GM23338 (cell line): ENCODE results near the gene MALRD1. TPM values are rescaled to one million over a fixed set of nuclear protein-coding genes. Genes with fewer than 3 reads are reported as not detected.

Experiments used
- ATAC-seq: fragments of 200-7000 bp; cut with Tn5 transposase; 3 replicates; pipeline ENCODE4 v1.9.1; 2020
- DNase-seq: peaks from one replicate; pipeline ENCODE4 v3.0.0-alpha.2; 2015; ENCODE audit warnings: low spot score
- H2AFZ ChIP-seq: fragments of 200-600 bp; sonication (generic); 2 replicates; pipeline ENCODE4 v1.8.0; 2016; ENCODE audit warnings: antibody characterized with exemption, mild to moderate bottlenecking, moderate library complexity
- H3F3A ChIP-seq: fragments of 200-600 bp; sonication (generic); replicated peaks from 2 replicates; pipeline ENCODE4 v1.8.0; 2017; ENCODE audit warnings: antibody characterized with exemption, mixed run types, low read depth
- H3K27ac ChIP-seq: fragments of 200-600 bp; sonication (generic); 2 replicates; pipeline ENCODE4 v1.6.1; 2016; ENCODE audit warnings: low read depth
- H3K27me3 ChIP-seq: fragments of 200-600 bp; sonication (generic); 2 replicates; pipeline ENCODE4 v1.8.0; 2016; ENCODE audit warnings: mild to moderate bottlenecking, mixed run types, moderate library complexity; ENCODE audit not compliant: insufficient read depth
- H3K36me3 ChIP-seq: fragments of 200-600 bp; sonication (generic); 2 replicates; pipeline ENCODE4 v1.8.0; 2016; ENCODE audit warnings: mild to moderate bottlenecking; ENCODE audit not compliant: insufficient read depth
- H3K4me1 ChIP-seq: fragments of 200-600 bp; sonication (generic); 2 replicates; pipeline ENCODE4 v1.8.0; 2016; ENCODE audit warnings: mild to moderate bottlenecking, moderate library complexity; ENCODE audit not compliant: insufficient read depth
- H3K4me2 ChIP-seq: fragments of 200-600 bp; sonication (generic); 2 replicates; pipeline ENCODE4 v1.7.1; 2017; ENCODE audit warnings: mixed run types
- H3K4me3 ChIP-seq: fragments of 200-600 bp; sonication (generic); 2 replicates; pipeline ENCODE4 v1.6.1; 2016; ENCODE audit warnings: mixed run types
- H3K79me2 ChIP-seq: fragments of 200-600 bp; sonication (generic); replicated peaks from 2 replicates; pipeline ENCODE4 v1.8.0; 2017; ENCODE audit warnings: mild to moderate bottlenecking; ENCODE audit not compliant: insufficient read depth
- H3K9me2 ChIP-seq: fragments of 200-600 bp; sonication (generic); 2 replicates; pipeline ENCODE4 v1.8.0; 2017; ENCODE audit not compliant: insufficient read depth
- H4K20me1 ChIP-seq: fragments of 200-600 bp; sonication (generic); replicated peaks from 2 replicates; pipeline ENCODE4 v1.8.0; 2017; ENCODE audit warnings: mild to moderate bottlenecking; ENCODE audit not compliant: insufficient read depth
- H3K27ac Mint-ChIP-seq: 2 replicates; pipeline ENCODE4 v1.8.0; 2020; ENCODE audit warnings: inconsistent platforms, mild to moderate bottlenecking, moderate library complexity, mixed read lengths
- H3K27me3 Mint-ChIP-seq: 3 replicates; pipeline ENCODE4 v1.8.0; 2022; ENCODE audit warnings: low read depth, mild to moderate bottlenecking, moderate library complexity, mixed read lengths, inconsistent platforms; ENCODE audit not compliant: insufficient read depth, poor library complexity
- H3K36me3 Mint-ChIP-seq: 3 replicates; pipeline ENCODE4 v1.8.0; 2021; ENCODE audit warnings: low read depth, mild to moderate bottlenecking, inconsistent platforms, moderate library complexity, mixed read lengths
- H3K4me1 Mint-ChIP-seq: 3 replicates; pipeline ENCODE4 v1.8.0; 2020; ENCODE audit warnings: mild to moderate bottlenecking, inconsistent platforms, mixed read lengths
- H3K4me3 Mint-ChIP-seq: 3 replicates; pipeline ENCODE4 v1.8.0; 2021; ENCODE audit warnings: moderate library complexity, mild to moderate bottlenecking, inconsistent platforms, mixed read lengths
- H3K9me3 Mint-ChIP-seq: 3 replicates; pipeline ENCODE4 v1.8.0; 2020; ENCODE audit warnings: moderate library complexity, mild to moderate bottlenecking, inconsistent platforms, mixed read lengths
- EZH2 ChIP-seq: fragments of 200-600 bp; sonication (generic); IDR thresholded peaks from one replicate; pipeline ENCODE4 v1.8.0; 2017; ENCODE audit warnings: antibody characterized with exemption, mild to moderate bottlenecking, low read depth; ENCODE audit not compliant: unreplicated experiment
- EZH2phosphoT487 ChIP-seq: fragments of 200-600 bp; sonication (generic); IDR thresholded peaks from one replicate; pipeline ENCODE4 v1.8.1; 2018; ENCODE audit warnings: antibody characterized with exemption; ENCODE audit not compliant: unreplicated experiment
- JUNB ChIP-seq: IDR thresholded peaks from one replicate; pipeline ENCODE4 v1.6.1; 2016; ENCODE audit warnings: antibody characterized with exemption; ENCODE audit not compliant: unreplicated experiment
- NANOG ChIP-seq: IDR thresholded peaks from 2 replicates; pipeline ENCODE4 v1.6.1; 2016; ENCODE audit warnings: antibody characterized with exemption, borderline replicate concordance
- ZNF114 ChIP-seq: fragments of 250-450 bp; sonication (Bioruptor Pico); IDR thresholded peaks from 2 replicates; pipeline ENCODE4 v1.5.0; 2020; ENCODE audit warnings: mild to moderate bottlenecking, moderate library complexity
- ZNF331 ChIP-seq: fragments of 250-450 bp; sonication (Bioruptor Pico); IDR thresholded peaks from 2 replicates; pipeline ENCODE4 v1.5.0; 2020; ENCODE audit warnings: low read depth, mild to moderate bottlenecking, moderate library complexity
- polyA plus RNA-seq: library from polyadenylated mRNA; unstranded; fragments of >200 nt; fragmentation: Nextera tagmentation; extraction: Ambion mirVana; gene quantifications from 2 replicates; pipeline ENCODE4 v1.2.1, GENCODE V29; 2016
- total RNA-seq: library from RNA; depleted of rRNA; stranded (reverse); fragments of >200 nt; shearing (Covaris generic); gene quantifications from 2 replicates; pipeline ENCODE4 v1.2.3, GENCODE V29; 2014
- TF ChIP-seq, protein P1 (sequence below), 2 experiments: fragments of 200-600 bp in 1 of 2; sonication (generic) in 1 of 2; conservative IDR thresholded peaks; 2 replicates each; pipeline versions ENCODE4 v1.5.1 to v1.6.1; 2016 to 2017; ENCODE audit warnings: antibody characterized with exemption in 2 of 2, low read depth in 2 of 2, mild to moderate bottlenecking in 2 of 2, moderate library complexity in 1 of 2
- TF ChIP-seq, protein P2 (sequence below): IDR thresholded peaks from 2 replicates; pipeline ENCODE4 v1.6.1; 2016; ENCODE audit warnings: antibody characterized with exemption
- TF ChIP-seq, protein P3 (sequence below): IDR thresholded peaks from one replicate; pipeline ENCODE4 v1.6.1; 2018; ENCODE audit warnings: antibody characterized with exemption; ENCODE audit not compliant: unreplicated experiment
- TF ChIP-seq, protein P4 (sequence below): fragments of 250-450 bp; sonication (Bioruptor Pico); IDR thresholded peaks from 2 replicates; pipeline ENCODE4 v1.5.0; 2020; ENCODE audit warnings: mild to moderate bottlenecking, moderate library complexity

MALRD1 gene
- total and polyA plus RNA-seq, 2 experiments from 2014 or later: 0.42 to 1.9 TPM

GRCh38 chr10:19728376-19728775 lies 679.8 kb downstream of the MALRD1 start:
- Histone ChIP-seq H3K36me3 (no peaks in the 10 kb centered on the region), H2AFZ (no peak overlapping the region), H3K4me3 (no peak overlapping the region), H3K79me2 (no peaks in the 10 kb centered on the region), H3K27me3 (no peaks in the 10 kb centered on the region), H3F3A (no peaks in the 10 kb centered on the region), H3K9me2 (no peaks in the 10 kb centered on the region), H3K4me2 (no peak overlapping the region), H3K4me1 (no peaks in the 10 kb centered on the region), H3K27ac (no peak overlapping the region), H4K20me1 (no peaks in the 10 kb centered on the region)
- H3K4me3 Mint-ChIP-seq: no peak overlapping the region
- no peaks in the 10 kb centered on the region for H3K4me1 Mint-ChIP-seq
- no peak for ATAC-seq
- H3K27me3 Mint-ChIP-seq: peaks cover 2% of the 10 kb centered on the region
- no peak for DNase-seq
- H3K27ac Mint-ChIP-seq: no peak overlapping the region
- 0 out of 3 replicates have a peak, but pooled peaks cover 3% of the 10 kb centered on the region for H3K9me3 Mint-ChIP-seq
- TF ChIP-seq, protein P1, sequence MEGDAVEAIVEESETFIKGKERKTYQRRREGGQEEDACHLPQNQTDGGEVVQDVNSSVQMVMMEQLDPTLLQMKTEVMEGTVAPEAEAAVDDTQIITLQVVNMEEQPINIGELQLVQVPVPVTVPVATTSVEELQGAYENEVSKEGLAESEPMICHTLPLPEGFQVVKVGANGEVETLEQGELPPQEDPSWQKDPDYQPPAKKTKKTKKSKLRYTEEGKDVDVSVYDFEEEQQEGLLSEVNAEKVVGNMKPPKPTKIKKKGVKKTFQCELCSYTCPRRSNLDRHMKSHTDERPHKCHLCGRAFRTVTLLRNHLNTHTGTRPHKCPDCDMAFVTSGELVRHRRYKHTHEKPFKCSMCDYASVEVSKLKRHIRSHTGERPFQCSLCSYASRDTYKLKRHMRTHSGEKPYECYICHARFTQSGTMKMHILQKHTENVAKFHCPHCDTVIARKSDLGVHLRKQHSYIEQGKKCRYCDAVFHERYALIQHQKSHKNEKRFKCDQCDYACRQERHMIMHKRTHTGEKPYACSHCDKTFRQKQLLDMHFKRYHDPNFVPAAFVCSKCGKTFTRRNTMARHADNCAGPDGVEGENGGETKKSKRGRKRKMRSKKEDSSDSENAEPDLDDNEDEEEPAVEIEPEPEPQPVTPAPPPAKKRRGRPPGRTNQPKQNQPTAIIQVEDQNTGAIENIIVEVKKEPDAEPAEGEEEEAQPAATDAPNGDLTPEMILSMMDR (conservative IDR thresholded peaks at IDR 0.05; ENCODE audit: low read depth in 2 of 2): no peak
- no peak for TF ChIP-seq JUNB
- TF ChIP-seq, protein P2, sequence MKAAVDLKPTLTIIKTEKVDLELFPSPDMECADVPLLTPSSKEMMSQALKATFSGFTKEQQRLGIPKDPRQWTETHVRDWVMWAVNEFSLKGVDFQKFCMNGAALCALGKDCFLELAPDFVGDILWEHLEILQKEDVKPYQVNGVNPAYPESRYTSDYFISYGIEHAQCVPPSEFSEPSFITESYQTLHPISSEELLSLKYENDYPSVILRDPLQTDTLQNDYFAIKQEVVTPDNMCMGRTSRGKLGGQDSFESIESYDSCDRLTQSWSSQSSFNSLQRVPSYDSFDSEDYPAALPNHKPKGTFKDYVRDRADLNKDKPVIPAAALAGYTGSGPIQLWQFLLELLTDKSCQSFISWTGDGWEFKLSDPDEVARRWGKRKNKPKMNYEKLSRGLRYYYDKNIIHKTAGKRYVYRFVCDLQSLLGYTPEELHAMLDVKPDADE: no peak
- TF ChIP-seq ZNF114 (CRISPR knock-in tag): no peak
- TF ChIP-seq, protein P3, sequence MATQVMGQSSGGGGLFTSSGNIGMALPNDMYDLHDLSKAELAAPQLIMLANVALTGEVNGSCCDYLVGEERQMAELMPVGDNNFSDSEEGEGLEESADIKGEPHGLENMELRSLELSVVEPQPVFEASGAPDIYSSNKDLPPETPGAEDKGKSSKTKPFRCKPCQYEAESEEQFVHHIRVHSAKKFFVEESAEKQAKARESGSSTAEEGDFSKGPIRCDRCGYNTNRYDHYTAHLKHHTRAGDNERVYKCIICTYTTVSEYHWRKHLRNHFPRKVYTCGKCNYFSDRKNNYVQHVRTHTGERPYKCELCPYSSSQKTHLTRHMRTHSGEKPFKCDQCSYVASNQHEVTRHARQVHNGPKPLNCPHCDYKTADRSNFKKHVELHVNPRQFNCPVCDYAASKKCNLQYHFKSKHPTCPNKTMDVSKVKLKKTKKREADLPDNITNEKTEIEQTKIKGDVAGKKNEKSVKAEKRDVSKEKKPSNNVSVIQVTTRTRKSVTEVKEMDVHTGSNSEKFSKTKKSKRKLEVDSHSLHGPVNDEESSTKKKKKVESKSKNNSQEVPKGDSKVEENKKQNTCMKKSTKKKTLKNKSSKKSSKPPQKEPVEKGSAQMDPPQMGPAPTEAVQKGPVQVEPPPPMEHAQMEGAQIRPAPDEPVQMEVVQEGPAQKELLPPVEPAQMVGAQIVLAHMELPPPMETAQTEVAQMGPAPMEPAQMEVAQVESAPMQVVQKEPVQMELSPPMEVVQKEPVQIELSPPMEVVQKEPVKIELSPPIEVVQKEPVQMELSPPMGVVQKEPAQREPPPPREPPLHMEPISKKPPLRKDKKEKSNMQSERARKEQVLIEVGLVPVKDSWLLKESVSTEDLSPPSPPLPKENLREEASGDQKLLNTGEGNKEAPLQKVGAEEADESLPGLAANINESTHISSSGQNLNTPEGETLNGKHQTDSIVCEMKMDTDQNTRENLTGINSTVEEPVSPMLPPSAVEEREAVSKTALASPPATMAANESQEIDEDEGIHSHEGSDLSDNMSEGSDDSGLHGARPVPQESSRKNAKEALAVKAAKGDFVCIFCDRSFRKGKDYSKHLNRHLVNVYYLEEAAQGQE: no peak
- TF ChIP-seq, protein P4, sequence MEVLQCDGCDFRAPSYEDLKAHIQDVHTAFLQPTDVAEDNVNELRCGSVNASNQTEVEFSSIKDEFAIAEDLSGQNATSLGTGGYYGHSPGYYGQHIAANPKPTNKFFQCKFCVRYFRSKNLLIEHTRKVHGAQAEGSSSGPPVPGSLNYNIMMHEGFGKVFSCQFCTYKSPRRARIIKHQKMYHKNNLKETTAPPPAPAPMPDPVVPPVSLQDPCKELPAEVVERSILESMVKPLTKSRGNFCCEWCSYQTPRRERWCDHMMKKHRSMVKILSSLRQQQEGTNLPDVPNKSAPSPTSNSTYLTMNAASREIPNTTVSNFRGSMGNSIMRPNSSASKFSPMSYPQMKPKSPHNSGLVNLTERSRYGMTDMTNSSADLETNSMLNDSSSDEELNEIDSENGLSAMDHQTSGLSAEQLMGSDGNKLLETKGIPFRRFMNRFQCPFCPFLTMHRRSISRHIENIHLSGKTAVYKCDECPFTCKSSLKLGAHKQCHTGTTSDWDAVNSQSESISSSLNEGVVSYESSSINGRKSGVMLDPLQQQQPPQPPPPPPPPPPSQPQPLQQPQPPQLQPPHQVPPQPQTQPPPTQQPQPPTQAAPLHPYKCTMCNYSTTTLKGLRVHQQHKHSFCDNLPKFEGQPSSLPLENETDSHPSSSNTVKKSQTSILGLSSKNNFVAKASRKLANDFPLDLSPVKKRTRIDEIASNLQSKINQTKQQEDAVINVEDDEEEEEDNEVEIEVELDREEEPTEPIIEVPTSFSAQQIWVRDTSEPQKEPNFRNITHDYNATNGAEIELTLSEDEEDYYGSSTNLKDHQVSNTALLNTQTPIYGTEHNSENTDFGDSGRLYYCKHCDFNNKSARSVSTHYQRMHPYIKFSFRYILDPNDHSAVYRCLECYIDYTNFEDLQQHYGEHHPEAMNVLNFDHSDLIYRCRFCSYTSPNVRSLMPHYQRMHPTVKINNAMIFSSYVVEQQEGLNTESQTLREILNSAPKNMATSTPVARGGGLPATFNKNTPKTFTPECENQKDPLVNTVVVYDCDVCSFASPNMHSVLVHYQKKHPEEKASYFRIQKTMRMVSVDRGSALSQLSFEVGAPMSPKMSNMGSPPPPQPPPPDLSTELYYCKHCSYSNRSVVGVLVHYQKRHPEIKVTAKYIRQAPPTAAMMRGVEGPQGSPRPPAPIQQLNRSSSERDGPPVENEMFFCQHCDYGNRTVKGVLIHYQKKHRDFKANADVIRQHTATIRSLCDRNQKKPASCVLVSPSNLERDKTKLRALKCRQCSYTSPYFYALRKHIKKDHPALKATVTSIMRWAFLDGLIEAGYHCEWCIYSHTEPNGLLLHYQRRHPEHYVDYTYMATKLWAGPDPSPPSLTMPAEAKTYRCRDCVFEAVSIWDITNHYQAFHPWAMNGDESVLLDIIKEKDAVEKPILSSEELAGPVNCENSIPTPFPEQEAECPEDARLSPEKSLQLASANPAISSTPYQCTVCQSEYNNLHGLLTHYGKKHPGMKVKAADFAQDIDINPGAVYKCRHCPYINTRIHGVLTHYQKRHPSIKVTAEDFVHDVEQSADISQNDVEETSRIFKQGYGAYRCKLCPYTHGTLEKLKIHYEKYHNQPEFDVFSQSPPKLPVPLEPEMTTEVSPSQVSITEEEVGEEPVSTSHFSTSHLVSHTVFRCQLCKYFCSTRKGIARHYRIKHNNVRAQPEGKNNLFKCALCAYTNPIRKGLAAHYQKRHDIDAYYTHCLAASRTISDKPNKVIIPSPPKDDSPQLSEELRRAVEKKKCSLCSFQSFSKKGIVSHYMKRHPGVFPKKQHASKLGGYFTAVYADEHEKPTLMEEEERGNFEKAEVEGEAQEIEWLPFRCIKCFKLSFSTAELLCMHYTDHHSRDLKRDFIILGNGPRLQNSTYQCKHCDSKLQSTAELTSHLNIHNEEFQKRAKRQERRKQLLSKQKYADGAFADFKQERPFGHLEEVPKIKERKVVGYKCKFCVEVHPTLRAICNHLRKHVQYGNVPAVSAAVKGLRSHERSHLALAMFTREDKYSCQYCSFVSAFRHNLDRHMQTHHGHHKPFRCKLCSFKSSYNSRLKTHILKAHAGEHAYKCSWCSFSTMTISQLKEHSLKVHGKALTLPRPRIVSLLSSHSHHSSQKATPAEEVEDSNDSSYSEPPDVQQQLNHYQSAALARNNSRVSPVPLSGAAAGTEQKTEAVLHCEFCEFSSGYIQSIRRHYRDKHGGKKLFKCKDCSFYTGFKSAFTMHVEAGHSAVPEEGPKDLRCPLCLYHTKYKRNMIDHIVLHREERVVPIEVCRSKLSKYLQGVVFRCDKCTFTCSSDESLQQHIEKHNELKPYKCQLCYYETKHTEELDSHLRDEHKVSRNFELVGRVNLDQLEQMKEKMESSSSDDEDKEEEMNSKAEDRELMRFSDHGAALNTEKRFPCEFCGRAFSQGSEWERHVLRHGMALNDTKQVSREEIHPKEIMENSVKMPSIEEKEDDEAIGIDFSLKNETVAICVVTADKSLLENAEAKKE (CRISPR knock-in tag): no peak
- TF ChIP-seq EZH2phosphoT487: no peak
- TF ChIP-seq NANOG: no peak
- no peak for TF ChIP-seq EZH2
- no peak for TF ChIP-seq ZNF331 (CRISPR knock-in tag)
- no peaks in the 10 kb centered on the region for H3K36me3 Mint-ChIP-seq
